ENCODE results near the gene APC. TPM values are rescaled to one million over a fixed set of nuclear protein-coding genes. Genes with fewer than 3 reads are reported as not detected.
"Not testable (repeated sequence)": the region's sequence is repeated elsewhere in the genome, so short reads cannot be mapped to it uniquely, and the experiment has no call there.

The APC gene
- total RNA-seq, 6 experiments from 2014 or later, result 12.4 to 34.5 (median 16.9) TPM

DNA sequence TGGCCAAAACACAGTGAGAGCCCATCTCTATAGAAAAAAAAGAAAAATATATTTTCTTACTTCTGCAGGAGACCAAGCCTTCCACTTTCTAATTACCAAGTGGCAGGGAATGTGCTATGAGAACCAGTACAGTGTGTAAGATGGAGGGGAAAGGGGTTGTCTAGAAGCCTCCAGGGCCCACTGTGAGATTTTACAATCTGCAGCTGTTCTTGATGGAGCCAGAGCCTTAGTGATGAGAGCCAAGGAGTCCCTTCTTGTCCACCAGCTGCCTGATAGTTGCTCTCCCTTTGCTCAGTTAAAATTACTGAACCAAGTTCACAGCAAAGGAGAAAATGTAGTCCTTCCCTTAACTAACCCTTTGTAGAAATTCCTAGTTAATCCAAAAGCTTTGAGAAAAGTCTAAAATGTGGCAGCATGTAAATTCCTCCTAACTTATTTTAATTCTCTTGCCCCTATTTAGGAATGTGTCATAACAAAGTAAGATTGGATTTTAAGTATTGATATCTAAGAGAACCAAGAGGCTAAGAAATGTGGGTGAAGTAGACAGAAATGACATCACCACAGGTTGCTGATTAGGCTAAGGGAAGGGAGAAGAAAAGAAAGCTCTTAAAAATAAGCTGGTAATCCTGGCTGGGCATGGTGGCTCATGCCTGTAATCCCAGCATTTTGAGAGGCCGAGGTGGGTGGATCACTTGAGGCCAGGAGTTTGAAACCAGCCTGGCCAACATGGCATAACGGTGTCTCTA, 142.7 kb downstream of the APC start:
- intact Hi-C loops (cut with DNase I), result no loop called here
- Histone ChIP-seq H3K36me3 (peaks cover 0 to 42% (median 16%) of the 10 kb centered on the region in 4 donors), H3K27me3 (no peaks in the 10 kb centered on the region), H3K4me1 (peaks cover 0 to 2% (median 0%) of the 10 kb centered on the region in 4 donors), H3K27ac (no peak overlapping the region), H3K9me3 (no peaks in the 10 kb centered on the region), H3K4me3 (no peak overlapping the region)
- no peak for ATAC-seq
- no peak for TF ChIP-seq CTCF (IDR thresholded peaks at IDR 0.05)
- WGBS (ENCODE audit: insufficient coverage, low coverage, low lambda C conversion rate, missing lambda C conversion rate), result 94% methylated on average over 2 of the region's 2 CpGs
- no peak for DNase-seq

- intact Hi-C loops (cut with DNase I), result no loop called here
- H3K9me3 ChIP-seq, result no peaks in the 10 kb centered on the region
- H3K4me3 ChIP-seq, result no peak overlapping the region
- no peaks in the 10 kb centered on the region for H3K27me3 ChIP-seq
- TF ChIP-seq POLR2A (IDR thresholded peaks at IDR 0.05), result no peak
- no peak for TF ChIP-seq CTCF (IDR thresholded peaks at IDR 0.05)
- WGBS (ENCODE audit: insufficient coverage, low coverage, low lambda C conversion rate, missing lambda C conversion rate), result 88% methylated on average over 2 of the region's 2 CpGs
- peaks cover 0 to 43% (median 18%) of the 10 kb centered on the region in 4 donors for H3K36me3 ChIP-seq
- no peak for DNase-seq
- no peak for ATAC-seq
- H3K27ac ChIP-seq, result no peak overlapping the region
- H3K4me1 ChIP-seq, result no peaks in the 10 kb centered on the region
These were observed 145.5 kb downstream of the APC start for GRCh38 chr5:112883192-112883591.

- DNase-seq (no peak), ATAC-seq (no peak)
- peaks cover 0 to 40% (median 13%) of the 10 kb centered on the region in 4 donors for H3K36me3 ChIP-seq
- H3K4me1 ChIP-seq, result no peaks in the 10 kb centered on the region
- TF ChIP-seq POLR2A (IDR thresholded peaks at IDR 0.05), result no peak
- TF ChIP-seq CTCF (IDR thresholded peaks at IDR 0.05), result no peak
- WGBS (ENCODE audit: insufficient coverage, low coverage, low lambda C conversion rate, missing lambda C conversion rate), result 92% methylated on average over 3 of the region's 3 CpGs
- H3K9me3 ChIP-seq, result no peaks in the 10 kb centered on the region
- intact Hi-C loops (cut with DNase I), result no loop called here
- no peaks in the 10 kb centered on the region for H3K27me3 ChIP-seq
- no peak overlapping the region for H3K4me3 ChIP-seq
- H3K27ac ChIP-seq, result no peak overlapping the region
These were observed 147.3 kb downstream of the APC start for GRCh38 chr5:112885001-112885400.

DNA sequence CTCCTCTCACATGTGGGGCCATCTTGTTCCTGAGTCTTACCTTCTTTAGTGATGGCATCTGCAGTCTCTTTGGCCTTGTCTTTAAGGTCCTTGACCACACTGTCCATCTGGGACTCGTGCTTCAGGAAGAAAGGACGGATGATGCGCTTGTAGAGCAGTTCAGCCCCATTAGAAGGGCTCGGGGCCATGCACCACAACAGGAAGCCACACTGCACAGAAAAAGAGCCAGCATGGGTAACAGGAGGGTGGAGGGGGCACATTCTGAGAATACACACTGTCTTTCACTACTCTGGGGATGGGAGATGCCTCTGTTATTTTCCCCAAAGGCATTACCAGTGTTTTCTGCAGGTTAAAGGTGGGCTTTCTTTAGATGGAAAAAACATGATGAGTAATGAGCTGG, 149.3 kb downstream of the APC start:
- 86% methylated on average over 4 of the region's 4 CpGs for WGBS (ENCODE audit: insufficient coverage, low coverage, low lambda C conversion rate, missing lambda C conversion rate)
- no peak overlapping the region for H3K27ac ChIP-seq
- no peak overlapping the region for H3K4me3 ChIP-seq
- TF ChIP-seq CTCF (IDR thresholded peaks at IDR 0.05), result no peak
- no peak for TF ChIP-seq POLR2A (IDR thresholded peaks at IDR 0.05)
- no peaks in the 10 kb centered on the region for H3K9me3 ChIP-seq
- DNase-seq (no peak), ATAC-seq (no peak)
- H3K4me1 ChIP-seq, result no peaks in the 10 kb centered on the region
- peaks cover 0 to 31% (median 10%) of the 10 kb centered on the region in 4 donors for H3K36me3 ChIP-seq
- H3K27me3 ChIP-seq, result no peaks in the 10 kb centered on the region
- intact Hi-C loops (cut with DNase I), result no loop called here

DNA sequence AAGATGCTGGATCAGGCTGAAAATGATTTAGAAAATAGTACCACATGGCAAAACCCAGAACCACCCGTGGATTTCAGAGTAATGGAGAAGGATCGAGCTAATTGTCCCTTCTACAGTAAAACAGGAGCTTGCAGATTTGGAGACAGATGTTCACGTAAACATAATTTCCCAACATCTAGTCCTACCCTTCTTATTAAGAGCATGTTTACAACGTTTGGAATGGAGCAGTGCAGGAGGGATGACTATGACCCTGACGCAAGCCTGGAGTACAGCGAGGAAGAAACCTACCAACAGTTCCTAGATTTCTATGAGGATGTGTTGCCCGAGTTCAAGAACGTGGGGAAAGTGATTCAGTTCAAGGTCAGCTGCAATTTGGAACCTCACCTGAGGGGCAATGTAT, 154.4 kb downstream of the APC start:
- DNase-seq; H3K9me3 ChIP-seq; H3K27ac ChIP-seq; intact Hi-C loops (cut with DNase I); ATAC-seq; H3K4me3 ChIP-seq; H3K27me3 ChIP-seq: not testable (repeated sequence)
- WGBS (ENCODE audit: insufficient coverage, low coverage, low lambda C conversion rate, missing lambda C conversion rate), result 80% methylated on average over 6 of the region's 8 CpGs
- peaks cover 0 to 12% (median 0%) of the 10 kb centered on the region in 4 donors for H3K4me1 ChIP-seq
- peaks cover 0 to 13% (median 3%) of the 10 kb centered on the region in 4 donors for H3K36me3 ChIP-seq

Data from right lobe of liver (tissue), 6 donors.